GDM1 (cell line): ENCODE measurements around the gene ADK.
"Not testable (repeated sequence)": the region's sequence is repeated elsewhere in the genome, so short reads cannot be mapped to it uniquely, and the experiment has no call there.

Source experiments
- DNase-seq: peaks from one replicate; lab custom pipeline; 2025; lab: John Stamatoyannopoulos, UW

Gene ADK

DNA sequence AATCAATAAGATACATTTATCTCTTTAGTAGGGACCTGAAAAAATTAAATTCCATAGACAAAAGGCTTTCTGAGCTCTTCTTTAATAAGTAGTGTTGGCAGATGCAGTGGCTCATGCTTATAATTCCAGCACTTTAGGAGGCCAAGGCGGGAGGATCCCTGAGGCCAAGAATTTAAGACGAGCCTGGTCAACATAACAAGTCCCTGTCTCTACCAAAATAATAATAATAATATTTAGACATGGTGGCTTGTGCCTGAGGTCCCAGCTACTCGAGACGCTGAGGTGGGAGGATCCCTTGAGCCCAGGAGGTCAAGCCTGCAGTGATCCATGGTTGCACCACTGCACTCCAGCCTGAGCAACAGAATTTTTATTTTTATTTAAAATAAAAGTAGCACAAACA is 280.8 kb downstream of the ADK start:
- no peak for DNase-seq

DNA sequence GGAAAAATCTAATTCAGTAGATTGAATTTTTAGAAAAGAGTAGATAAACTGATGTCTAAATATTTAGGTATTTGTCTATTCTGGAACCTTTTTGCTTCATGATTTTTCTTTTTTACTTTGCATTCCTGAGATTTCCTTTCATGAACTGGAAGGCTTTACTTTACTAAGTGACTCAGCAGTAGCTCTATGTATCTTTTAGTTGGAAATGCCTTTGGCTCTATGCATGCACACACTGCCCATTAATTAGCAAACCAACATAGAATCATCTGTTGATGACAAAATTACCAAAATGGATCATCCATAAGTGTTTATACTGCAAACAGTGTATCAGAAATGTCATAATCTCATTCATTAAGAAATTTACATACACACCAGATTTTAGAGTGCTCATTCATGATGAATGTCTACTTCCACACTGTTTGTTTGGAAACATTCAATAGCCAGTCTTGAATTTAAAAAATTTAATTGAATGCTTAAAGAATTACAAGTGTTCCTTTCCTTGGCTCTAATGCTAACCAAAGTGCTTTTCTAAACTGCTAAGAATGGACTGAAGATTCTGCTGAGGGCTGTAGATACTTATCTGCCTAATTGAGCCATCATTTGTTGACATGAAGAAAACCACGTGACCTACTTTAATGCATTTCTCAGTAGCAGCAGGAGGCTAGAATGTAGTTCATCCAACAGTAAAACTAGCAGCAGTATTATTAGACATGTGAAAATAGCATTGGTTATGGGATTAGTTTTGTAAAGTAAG is 282.0 kb downstream of the ADK start:
- DNase-seq: no peak

DNA sequence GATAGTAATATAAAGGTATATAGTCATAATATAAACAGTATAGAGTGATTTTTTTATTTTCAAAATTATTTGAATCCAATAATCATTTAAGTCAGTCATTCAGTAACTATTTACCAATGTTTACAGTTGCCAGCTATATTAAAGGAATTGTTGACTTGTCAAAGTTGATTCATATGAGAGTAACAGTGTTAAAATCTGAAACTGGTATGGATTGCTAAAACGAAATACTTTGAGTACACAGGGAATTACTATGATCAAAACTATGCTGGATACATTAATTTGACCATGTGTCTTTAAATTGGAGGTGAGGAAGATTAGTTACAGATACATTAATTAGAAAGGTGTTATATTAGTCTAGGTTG is 282.6 kb downstream of the ADK start:
- no peak for DNase-seq

DNA sequence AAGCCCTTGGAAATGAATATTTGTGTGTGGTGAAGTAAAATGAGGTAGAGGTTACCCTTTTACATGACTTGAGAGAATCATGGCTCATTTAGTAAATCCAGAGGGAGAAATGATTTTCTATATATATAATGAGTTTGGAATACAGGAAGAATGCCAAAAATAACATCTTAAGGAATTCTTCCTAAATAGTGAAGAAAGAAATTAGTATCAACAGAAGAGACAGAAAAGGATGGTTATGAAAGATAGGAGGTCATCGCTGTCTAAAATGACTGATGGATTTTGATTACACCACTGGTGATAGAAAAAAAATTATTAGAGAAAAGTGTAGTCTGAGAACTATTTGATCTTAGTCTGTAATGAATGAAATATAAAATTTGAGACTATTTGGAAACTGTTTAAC is 283.0 kb downstream of the ADK start:
- DNase-seq: no peak

DNA sequence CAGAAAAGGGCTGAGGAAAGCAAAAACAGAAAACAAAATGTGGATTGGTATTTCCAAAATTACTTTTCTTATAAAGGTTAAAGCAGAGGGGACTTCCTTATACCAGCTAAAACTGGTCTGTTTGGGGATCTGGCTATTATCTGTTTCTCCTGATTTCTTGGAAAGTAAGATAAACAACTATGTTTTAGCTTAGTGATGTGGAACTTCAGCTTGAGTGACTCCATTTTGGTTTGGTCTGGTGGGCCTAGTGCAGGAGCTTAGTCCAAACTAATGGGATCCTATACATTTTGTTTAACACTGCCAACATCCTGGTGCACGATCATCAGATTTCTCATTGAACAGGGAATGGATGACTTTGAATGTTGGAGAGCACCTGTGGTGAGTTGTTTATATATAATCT is 283.5 kb downstream of the ADK start:
- no peak for DNase-seq

DNA sequence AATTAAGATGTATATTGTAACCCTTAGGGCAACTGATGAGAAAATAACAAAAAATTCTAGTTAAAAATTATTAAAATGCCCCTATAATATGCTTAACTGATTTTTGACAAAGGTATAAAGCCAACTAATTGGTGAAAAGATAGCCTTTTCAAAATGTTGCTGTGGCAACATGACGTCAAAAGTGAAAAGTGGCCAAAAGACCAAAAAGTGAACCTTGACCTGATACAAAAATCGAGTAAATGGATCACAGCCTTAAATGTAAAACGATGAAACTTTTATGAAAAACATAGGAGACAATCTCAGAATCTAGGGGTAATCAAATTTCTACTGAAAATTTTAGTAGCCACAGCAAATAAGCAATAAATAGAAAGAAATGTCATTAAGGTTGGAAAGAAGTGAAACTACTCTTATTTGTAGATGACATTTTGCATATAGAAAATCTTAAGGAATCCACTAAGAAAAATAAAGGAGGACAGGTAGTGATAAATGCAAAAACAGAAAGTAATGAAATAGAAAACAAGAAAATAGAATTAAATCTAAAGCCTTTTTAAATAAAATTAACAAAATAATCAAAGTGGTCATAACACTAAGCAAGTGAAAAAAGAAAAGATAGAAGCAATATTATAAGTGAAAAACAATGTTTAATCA is 285.6 kb downstream of the ADK start:
- DNase-seq: no peak

DNA sequence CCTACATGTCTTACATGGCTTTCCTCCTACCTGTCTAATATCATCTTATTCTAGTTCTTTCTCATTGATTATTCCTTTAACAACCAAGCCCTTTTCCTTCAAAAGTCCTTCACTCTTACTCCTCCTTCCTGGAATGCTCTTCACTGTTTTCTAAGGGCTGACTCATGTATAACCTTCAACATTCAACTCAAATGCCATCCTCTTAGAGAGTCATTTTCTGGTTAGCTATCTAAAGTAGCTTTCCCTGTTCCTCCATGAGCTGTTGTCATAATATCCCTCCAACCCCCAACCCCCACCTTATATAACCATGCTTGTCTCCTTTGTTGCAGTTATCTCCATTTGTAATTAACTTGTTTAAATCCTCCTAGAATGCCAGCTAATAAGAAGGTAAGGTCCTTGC is 286.8 kb downstream of the ADK start:
- no peak for DNase-seq

DNA sequence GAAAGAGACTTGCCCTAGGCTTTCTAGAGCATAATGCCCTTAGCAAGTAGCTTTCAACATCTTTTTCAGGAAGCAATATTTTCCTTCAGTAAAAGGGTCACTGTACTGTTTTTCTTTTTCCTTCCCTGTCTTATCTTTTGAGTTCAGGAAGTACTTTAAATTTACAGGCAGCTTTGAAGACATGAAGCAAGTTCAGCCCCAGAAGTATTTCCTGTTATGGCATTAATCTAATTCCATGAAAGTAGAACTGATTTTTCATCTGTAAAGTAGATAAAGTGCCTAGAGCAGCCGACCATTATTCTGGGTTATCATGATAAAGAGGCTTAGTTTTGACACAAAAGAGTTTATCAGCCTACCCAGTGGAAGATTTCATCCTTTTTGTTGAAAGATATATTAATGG is 288.2 kb downstream of the ADK start:
- DNase-seq: no peak

DNA sequence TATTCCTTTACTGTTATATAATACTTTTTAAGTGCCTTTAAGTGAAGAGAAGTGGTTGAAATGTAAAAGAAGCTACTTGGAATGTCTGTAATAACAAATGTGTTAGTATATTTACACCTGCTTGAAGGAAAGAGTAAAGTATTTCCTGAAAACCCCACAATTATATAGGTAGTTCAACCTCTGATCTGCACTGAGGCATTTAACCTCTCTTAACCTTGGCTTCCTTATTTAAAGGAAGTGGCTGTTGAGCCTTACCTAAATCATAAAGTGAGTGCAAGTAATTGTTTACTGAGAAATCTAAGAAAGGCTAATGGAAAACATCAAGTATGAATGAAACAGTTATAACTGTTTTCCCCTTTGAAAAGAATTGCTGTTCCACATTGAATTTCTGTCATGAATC is 294.5 kb downstream of the ADK start:
- DNase-seq: no peak

DNA sequence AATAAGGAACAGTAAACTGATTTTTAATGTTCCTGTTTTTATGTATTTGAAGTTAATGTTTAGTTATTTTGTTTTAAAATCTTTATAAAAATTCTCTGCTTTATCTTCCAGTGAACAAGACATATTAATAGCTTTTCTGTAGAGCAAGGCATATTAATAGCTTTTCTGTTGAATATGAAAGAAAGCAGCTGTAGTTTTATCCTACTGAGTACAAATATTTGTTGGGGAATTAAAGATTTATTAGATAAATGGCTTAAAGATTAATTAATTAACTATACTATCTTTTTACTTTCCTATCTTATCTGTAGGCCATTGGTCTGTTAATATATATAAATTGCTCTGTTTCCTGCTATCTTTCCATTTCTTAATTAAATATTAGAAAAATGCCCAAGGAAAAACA is 299.6 kb downstream of the ADK start:
- no peak for DNase-seq

DNA sequence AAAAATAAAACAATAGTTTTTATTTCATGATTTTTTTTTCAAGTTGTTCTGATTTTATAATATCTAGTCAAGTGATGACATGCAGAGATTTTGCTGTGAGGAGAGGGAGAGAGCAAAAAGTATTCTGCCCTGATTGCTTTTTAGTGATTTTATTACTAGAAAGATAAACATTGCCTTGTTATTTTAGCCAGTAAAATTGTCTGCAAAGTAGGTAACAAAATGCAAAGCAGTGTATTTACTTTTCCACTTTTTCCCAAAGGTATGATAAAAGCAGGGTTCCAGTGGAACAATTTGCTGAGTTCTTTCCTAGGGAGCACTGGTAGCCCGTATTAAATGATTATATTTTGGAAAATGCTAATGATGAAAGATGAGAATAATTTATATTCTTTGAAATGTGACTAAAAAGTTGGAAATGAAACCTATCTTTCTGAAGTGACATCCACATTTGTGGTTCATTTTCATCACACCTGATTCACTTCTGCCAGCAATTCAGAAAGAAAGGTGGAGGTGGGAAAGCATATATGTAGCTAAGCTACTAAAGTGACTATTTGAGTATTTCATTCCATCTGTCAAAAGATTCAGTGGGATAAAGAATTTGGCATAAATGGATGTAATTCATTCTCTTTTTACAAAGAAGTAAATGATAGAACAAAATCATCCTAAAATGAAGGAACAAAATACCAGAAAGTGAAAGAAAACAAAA is 300.3 kb downstream of the ADK start:
- DNase-seq: no peak

DNA sequence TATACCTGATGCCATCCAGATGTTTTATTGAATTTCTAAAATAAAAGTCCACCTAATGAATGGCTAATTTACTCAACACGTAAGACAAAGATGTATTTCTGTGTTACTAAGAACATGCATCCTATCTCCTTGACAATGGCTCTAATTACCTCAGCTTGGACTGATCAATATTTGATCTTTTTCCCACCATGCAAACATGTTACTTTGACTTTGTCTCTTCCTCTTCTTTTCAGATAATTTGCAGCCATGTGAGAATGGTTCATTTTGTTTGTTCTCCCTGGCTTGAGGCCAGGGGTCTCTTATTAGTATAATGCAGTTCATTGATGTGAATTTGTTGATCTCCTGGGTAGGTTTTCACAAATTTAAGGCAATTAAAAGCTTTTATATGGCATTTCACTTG is 302.1 kb downstream of the ADK start:
- DNase-seq: no peak

DNA sequence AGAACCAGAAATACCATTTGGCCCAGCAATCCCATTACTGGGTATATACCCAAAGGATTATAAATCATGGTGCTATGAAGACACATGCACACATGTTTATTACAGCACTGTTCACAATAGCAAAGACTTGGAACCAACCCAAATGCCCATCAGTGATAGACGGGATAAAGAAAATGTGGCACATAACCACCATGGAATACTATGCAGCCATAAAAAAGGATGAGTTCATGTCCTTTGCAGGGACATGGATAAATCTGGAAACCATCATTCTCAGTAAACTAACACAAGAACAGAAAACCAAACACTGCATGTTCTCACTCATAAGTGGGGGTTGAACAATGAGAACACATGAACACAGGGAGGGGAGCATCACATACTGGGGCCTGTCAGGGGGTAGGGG is 306.5 kb downstream of the ADK start:
- not testable (repeated sequence) for DNase-seq

DNA sequence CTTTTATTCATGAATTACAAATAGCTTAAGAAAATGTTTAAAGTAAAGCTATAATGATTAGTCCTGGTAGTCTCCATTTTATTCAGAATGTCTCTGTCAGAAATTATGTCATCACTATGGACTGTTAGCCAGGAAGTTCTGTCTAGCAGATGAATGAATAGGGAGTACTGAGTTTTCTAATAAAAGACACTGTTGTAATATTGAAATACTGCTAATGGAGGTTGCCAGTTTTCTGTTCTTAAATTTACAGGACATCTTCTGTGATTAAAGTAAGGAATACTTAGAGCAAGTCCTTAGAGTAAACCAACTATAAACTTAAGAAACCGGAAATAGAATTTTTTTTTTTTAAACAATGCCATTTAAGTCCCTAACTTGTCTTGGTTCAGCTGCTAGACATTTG is 309.8 kb downstream of the ADK start:
- DNase-seq: no peak

DNA sequence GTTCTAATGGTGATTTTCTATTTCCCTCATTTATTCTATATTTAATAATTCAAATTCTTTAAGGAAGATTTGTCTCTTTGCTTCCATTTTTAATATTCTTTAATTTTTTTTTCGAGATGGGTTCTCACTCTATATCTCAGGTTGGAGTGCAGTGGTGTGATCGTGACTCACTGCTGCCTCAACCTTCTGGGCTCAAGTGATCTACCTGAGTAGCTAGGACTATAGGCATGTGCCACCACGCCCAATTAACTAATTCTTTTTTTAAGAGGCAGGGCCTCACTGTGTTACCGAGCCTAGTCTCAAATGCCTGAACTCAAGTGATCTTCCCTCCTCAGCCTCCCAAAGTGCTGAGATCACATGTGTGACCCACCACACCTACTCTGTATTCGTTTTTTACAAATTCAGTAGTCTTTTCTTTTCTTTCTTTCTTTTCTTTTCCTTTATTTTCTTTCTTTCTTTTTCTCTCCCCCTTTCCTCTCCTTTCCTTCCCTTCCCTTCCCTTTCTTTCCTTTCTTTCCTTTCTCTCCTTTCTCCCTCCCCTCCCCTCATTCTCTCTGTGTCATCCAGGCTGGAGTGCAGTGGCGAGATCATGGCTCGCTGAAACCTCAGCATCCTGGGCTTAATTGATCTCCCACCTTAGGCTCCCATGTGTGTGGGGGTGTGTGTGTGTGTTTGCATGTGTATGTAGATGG is 323.1 kb downstream of the ADK start:
- DNase-seq: no peak

DNA sequence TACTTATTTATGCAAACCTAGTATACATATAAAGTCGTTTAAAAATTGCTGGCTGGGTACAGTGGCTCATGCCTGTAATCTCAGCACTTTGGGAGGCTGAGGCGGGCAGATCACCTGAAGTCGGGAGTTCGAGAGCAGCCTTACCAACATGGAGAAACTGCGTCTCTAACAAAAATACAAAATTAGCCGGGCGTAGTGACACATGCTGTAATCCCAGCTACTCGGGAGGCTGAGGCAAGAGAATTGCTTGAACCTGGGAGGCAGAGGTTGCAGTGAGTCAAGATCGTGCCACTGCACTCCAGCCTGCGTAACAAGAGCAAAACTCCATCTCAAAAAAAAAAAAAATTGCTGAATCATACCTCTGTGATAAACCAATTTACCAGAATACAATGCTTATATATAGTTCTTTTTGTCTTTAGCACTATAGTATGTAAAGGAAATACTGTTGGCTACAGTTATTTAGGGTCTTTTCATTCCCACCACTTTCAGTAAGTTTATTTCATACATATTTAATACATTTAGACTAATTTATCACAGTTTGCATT is 325.2 kb downstream of the ADK start:
- not testable (repeated sequence) for DNase-seq

DNA sequence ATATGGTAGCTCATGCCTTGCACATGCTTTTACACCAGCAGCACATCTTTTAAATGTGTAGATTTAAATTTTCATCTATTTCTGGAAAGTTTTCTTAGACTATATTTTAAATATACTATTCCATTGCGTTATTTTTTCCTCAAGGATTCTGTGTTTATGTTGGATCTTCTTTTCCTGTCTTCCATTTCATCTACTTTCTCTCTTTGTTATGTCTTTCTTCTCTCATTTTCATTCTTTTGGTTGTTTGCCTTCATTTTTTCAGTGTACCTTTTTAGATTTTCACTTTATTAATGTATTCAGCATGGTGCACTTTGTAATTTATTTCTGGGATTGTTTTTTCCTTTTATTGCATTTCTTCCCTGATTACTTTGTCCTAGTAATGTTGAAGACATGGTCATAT is 329.8 kb downstream of the ADK start:
- DNase-seq: no peak

DNA sequence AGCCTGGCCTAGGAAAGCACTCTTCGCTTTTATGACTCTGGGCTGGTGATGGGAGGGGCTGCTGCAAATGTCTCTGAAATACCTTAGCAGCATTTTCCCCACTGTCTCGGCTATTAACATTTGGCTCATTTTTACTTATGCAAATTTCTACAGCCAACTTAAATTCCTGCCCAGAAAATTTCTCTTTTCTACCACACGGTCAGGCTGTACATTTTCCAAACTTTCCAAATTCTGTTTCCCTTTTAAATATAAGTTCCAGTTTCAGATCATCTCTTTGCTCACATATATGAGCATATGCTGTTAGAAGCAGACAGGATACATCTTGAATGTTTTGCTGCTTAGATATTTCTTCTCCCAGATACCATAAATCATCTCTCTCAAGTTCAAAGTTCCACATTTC is 332.3 kb downstream of the ADK start:
- no peak for DNase-seq

DNA sequence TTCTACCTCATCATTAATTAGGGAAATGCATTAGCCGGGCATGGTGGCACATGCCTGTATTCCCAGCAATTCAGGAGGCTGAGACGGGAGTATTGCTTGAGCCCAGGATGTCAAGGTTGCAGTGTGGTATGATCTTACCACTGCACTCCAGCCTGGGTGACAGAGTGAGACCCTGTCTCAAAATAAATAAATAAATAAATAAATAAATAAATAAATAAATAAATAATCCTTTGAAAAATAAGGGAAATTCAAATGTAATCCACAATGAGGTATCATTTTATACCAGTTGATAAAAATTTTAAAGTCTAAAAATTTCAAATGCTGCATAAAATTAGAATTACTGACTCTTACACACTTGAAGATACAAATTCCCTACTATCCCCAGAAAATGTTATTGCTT is 334.3 kb downstream of the ADK start:
- DNase-seq: no peak

DNA sequence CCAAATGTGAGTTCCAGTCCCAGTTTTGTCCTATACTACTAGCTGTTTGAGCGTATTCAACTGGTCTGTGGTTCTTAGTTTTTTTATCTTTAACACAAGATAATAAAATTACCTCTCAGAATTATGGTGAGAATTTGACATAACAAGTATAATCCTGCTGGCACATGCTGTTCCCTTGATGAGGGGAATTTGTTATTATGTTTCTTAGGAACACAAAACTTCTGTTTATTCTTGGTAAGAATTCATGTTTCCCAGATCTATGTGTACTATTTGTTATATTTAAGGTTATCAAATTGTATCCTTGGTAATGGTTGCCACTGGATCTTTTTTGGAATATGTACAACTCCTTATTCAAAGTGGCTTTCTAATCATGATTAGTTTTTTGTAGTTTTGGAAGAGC is 335.6 kb downstream of the ADK start:
- no peak for DNase-seq

DNA sequence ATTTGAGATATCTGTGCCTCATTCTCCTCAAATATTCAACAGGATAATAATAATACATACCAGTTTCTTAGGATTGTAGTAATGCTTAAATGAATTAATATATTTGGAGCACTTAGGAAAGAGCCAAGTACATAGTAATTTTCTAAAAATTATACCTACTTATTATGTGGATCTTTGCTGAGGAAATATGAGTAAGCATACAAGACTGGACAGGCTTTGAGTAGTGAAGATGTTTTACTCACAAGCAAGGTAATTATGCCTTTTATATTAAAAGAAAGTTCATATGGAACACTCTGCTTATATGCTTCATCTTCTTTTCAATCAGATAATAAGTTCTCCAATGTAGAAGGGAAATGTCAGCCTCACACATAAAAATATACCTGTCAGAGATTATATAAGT is 337.9 kb downstream of the ADK start:
- no peak for DNase-seq

DNA sequence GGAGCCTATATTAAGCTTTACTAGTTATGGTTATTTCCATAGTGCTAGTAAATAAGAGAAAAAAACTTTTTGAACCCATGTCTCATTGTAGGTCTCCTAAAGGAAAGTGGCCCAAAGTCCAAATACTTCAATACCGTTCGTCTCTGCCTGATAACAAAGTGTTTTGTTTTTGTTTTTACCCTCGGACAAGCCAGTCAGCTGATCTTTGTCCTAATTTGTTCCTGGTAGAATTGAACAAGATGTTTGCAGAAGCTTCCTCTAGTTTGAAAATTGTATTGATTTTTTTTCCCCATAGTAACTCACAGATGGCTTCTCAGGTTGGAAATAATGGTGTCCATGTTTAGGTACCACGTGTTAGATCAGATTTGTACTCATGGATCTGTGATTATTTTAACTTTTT is 339.5 kb downstream of the ADK start:
- no peak for DNase-seq

DNA sequence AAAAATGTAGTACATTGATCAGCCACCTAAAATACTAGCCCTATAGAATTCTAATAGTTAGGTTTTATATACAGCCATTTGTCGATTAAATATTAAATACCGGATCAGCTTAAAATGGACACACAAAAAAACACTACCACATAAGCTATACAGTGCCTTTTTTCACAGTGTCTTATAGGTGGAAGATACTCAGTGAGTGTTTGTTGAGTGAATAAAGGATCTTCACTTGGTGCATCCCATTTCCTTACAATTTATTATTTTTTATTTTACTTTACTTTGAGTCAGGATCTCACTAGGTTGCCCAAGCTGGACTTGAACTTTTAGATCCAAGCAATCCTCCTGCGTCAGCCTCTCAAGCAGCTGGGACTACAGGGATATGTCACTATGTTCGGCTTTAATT is 340.0 kb downstream of the ADK start:
- no peak for DNase-seq
